Measurements from ENCODE around the gene LMTK2. TPM values are rescaled to one million over a fixed set of nuclear protein-coding genes. Genes with fewer than 3 reads are reported as not detected.

The LMTK2 gene
- total RNA-seq, 1 experiment from 2014 or later = 37.1 TPM

DNA sequence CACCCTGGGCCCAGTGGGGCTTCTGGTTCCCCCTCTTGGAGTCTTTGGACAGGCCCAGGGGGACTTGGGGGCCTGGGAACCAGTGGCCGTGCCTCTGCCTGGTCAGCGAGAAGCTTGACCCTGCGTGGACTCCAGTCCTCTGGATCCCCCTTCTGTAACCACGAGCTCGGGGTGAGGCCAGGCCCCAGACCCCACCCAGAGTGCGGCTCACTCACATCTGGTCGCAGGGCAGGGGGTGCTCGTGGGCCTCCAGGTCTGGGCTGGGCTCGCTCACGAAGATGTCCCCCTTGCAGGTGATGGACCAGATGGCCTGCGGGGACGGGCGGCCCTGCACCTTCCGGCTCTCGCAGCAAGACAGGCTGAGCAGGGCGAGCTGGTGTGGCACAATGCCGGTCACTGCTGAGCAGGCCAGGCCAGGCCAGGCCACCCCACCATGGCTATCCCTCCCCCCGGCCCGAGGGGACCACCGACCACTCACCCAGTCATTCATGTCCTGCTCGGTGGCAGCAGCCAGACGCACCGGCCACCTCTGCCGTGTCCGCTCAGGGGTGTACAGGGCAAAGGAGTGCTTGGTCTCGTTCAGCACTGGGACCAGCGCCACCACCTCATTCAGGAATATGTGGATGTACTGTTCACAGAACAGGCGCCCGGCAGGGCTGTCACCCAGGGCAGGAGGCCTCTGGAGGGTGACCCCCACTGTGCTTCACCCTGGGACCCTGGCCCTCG, 124.2 kb downstream of the LMTK2 start:
- H3K4me3 ChIP-seq = no peak overlapping the region
- H3K4me2 ChIP-seq = no peak overlapping the region
- ChIA-PET CTCF (no interaction called here), POLR2A (ENCODE audit: unreplicated experiment) (no interaction called here)
- no peaks in the 10 kb centered on the region for H3K9me3 ChIP-seq (ENCODE audit: insufficient read depth, low read depth)
- no peak overlapping the region for H2AFZ ChIP-seq
- no peak for TF ChIP-seq EZH2 (IDR thresholded peaks at IDR 0.05; ENCODE audit: low read depth)
- TF ChIP-seq, protein P1, sequence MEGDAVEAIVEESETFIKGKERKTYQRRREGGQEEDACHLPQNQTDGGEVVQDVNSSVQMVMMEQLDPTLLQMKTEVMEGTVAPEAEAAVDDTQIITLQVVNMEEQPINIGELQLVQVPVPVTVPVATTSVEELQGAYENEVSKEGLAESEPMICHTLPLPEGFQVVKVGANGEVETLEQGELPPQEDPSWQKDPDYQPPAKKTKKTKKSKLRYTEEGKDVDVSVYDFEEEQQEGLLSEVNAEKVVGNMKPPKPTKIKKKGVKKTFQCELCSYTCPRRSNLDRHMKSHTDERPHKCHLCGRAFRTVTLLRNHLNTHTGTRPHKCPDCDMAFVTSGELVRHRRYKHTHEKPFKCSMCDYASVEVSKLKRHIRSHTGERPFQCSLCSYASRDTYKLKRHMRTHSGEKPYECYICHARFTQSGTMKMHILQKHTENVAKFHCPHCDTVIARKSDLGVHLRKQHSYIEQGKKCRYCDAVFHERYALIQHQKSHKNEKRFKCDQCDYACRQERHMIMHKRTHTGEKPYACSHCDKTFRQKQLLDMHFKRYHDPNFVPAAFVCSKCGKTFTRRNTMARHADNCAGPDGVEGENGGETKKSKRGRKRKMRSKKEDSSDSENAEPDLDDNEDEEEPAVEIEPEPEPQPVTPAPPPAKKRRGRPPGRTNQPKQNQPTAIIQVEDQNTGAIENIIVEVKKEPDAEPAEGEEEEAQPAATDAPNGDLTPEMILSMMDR (conservative IDR thresholded peaks at IDR 0.05) = no peak
- H3K79me2 ChIP-seq (ENCODE audit: low read depth) = no peaks in the 10 kb centered on the region
- H4K20me1 ChIP-seq (ENCODE audit: insufficient read depth) = no peaks in the 10 kb centered on the region
- no peaks in the 10 kb centered on the region for H3F3A ChIP-seq (ENCODE audit: insufficient read depth, low read depth)
- intact Hi-C loops (cut with micrococcal nuclease; ENCODE audit: unreplicated experiment) = no loop called here
- H3K27me3 ChIP-seq (ENCODE audit: insufficient read depth, low read depth) = no peaks in the 10 kb centered on the region
- no peaks in the 10 kb centered on the region for H3K36me3 ChIP-seq (ENCODE audit: low read depth)
- no peak overlapping the region for H3K27ac ChIP-seq
- no TSS peak for BruUV-seq (replicated peaks)
- H3K9me2 ChIP-seq (ENCODE audit: insufficient read depth) = no peaks in the 10 kb centered on the region
- H3K4me1 ChIP-seq (replicated peaks; ENCODE audit: insufficient read depth) = no peaks in the 10 kb centered on the region
- DNase-seq = no peak

DNA sequence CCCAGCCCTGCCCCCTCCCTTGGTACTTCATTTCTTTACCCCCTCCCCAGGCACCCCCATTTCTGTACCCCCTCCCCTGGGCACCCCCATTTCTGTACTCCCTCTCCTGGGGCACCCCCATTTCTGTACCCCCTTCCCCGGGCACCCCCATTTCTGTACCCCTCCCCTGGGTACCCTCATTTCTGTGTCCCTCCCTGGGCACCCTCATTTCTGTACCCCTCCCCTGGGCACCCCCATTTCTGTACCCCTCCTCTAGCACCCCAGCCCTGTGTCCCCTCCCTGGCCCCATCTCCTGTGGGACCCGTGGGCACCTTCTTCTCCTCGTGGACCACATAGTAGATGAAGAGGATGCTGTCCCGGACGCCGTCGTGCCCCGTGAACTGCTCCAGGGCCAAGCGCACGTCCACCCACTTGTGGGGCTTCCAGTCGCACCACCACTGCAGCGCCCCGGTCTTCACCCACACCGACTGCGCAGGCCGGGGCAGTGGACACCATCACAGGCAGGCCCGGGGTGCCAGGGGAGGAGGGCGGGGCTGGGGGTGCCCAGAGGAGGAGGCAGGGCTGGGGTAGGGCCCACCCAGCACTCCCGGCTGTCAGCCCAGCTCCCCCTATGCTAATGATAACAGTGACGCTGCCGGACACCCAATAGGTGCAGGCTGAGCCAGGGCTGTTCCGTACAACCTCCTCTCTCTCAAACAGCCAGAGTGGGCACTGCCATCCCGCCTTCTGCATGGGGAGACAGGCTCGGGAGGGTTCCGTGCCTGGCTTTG, 125.0 kb downstream of the LMTK2 start:
- Histone ChIP-seq H3K36me3 (ENCODE audit: low read depth) (no peaks in the 10 kb centered on the region), H3F3A (ENCODE audit: insufficient read depth, low read depth) (no peaks in the 10 kb centered on the region), H3K4me2 (no peak overlapping the region), H3K27me3 (ENCODE audit: insufficient read depth, low read depth) (no peaks in the 10 kb centered on the region), H3K4me1 (replicated peaks; ENCODE audit: insufficient read depth) (no peaks in the 10 kb centered on the region), H3K4me3 (no peak overlapping the region), H3K27ac (no peak overlapping the region), H4K20me1 (ENCODE audit: insufficient read depth) (no peaks in the 10 kb centered on the region), H3K9me3 (ENCODE audit: insufficient read depth, low read depth) (no peaks in the 10 kb centered on the region), H2AFZ (no peak overlapping the region), H3K79me2 (ENCODE audit: low read depth) (no peaks in the 10 kb centered on the region), H3K9me2 (ENCODE audit: insufficient read depth) (no peaks in the 10 kb centered on the region)
- intact Hi-C loops (cut with micrococcal nuclease; ENCODE audit: unreplicated experiment) = no loop called here
- ChIA-PET CTCF (no interaction called here), POLR2A (ENCODE audit: unreplicated experiment) (no interaction called here)
- no TSS peak for BruUV-seq (replicated peaks)
- DNase-seq = no peak
- TF ChIP-seq, protein P1 (conservative IDR thresholded peaks at IDR 0.05) = no peak
- no peak for TF ChIP-seq EZH2 (IDR thresholded peaks at IDR 0.05; ENCODE audit: low read depth)

DNA sequence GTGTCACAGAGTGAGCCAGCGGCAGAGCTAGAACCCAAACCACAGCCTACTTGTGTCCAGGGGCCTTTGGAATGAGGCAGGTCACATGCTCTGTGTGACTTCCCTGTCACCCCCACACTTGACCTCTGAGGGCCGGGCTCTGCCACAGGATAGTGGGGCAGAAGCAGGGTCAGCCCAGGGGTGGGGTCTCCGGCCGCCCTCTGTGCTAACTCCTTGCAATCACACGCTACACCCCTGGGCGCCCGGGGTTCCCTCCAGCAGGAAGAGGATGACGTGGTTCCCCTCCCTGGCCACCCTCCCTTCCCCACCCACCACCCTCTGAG, 125.6 kb downstream of the LMTK2 start:
- no peaks in the 10 kb centered on the region for H3K9me3 ChIP-seq (ENCODE audit: insufficient read depth, low read depth)
- H3K36me3 ChIP-seq (ENCODE audit: low read depth) = no peaks in the 10 kb centered on the region
- H3K27ac ChIP-seq = no peak overlapping the region
- H3K9me2 ChIP-seq (ENCODE audit: insufficient read depth) = no peaks in the 10 kb centered on the region
- no peaks in the 10 kb centered on the region for H3K27me3 ChIP-seq (ENCODE audit: insufficient read depth, low read depth)
- intact Hi-C loops (cut with micrococcal nuclease; ENCODE audit: unreplicated experiment) = no loop called here
- TF ChIP-seq EZH2 (IDR thresholded peaks at IDR 0.05; ENCODE audit: low read depth) = no peak
- TF ChIP-seq, protein P1 (conservative IDR thresholded peaks at IDR 0.05) = no peak
- H3K4me3 ChIP-seq = no peak overlapping the region
- no peaks in the 10 kb centered on the region for H3K4me1 ChIP-seq (replicated peaks; ENCODE audit: insufficient read depth)
- DNase-seq = no peak
- no peak overlapping the region for H3K4me2 ChIP-seq
- no peak overlapping the region for H2AFZ ChIP-seq
- H3F3A ChIP-seq (ENCODE audit: insufficient read depth, low read depth) = no peaks in the 10 kb centered on the region
- POLR2A ChIA-PET (ENCODE audit: unreplicated experiment) = no interaction called here
- no peaks in the 10 kb centered on the region for H4K20me1 ChIP-seq (ENCODE audit: insufficient read depth)
- H3K79me2 ChIP-seq (ENCODE audit: low read depth) = no peaks in the 10 kb centered on the region
- BruUV-seq (replicated peaks) = no TSS peak
- CTCF ChIA-PET = no interaction called here

Data from PC-9 (cell line).